HCT116 (cell line): ENCODE measurements around the gene XPC.

Source experiments
- EZH2 ChIP-seq: fragments of 200-600 bp; sonication (generic); IDR thresholded peaks from 2 replicates; pipeline ENCODE4 v1.6.1; 2017; ENCODE audit warnings: antibody characterized with exemption, mixed run types
- EZH2phosphoT487 ChIP-seq: fragments of 200-600 bp; IDR thresholded peaks from 2 replicates; pipeline ENCODE4 v1.6.1; 2018; ENCODE audit warnings: antibody characterized with exemption, borderline replicate concordance
- FOSL1 ChIP-seq: IDR thresholded peaks from 2 replicates; pipeline ENCODE4 v1.6.1; 2012; ENCODE audit warnings: low read depth
- JUND ChIP-seq: IDR thresholded peaks from 2 replicates; pipeline ENCODE4 v1.6.1; 2012
- POLR2A ChIP-seq: IDR thresholded peaks from 2 replicates; pipeline ENCODE4 v1.7.0; 2011; ENCODE audit warnings: borderline replicate concordance; ENCODE audit not compliant: insufficient read depth, insufficient read length; ENCODE audit errors: extremely low read depth
- RAD21 ChIP-seq: IDR thresholded peaks from 2 replicates; pipeline ENCODE4 v1.6.1; 2012; ENCODE audit warnings: low read depth, mild to moderate bottlenecking
- YY1 ChIP-seq: IDR thresholded peaks from 2 replicates; pipeline ENCODE4 v1.6.1; 2011; ENCODE audit warnings: low read length, low read depth, moderate library complexity, mild to moderate bottlenecking; ENCODE audit not compliant: insufficient replicate concordance; ENCODE audit errors: extremely low read depth
- ZNF274 ChIP-seq: fragments of 200-500 bp; sonication (Bioruptor generic); IDR thresholded peaks from 2 replicates; pipeline ENCODE4 v1.6.1; 2014; ENCODE audit warnings: mild to moderate bottlenecking, low read depth, low read length, inconsistent platforms
- TF ChIP-seq, protein P1 (sequence below), 3 experiments: fragments of 200-600 bp in 1 of 3; sonication (generic) in 1 of 3; IDR thresholded peaks in 2 of 3; conservative IDR thresholded peaks in 1 of 3; 2 replicates each; pipeline ENCODE4 v1.5.1; 2012 to 2017; ENCODE audit warnings: low read depth in 2 of 3, low read length in 2 of 3, antibody characterized with exemption in 1 of 3, borderline replicate concordance in 1 of 3, control low read depth in 1 of 3, mild to moderate bottlenecking in 1 of 3, mixed read lengths in 1 of 3, mixed run types in 1 of 3, moderate library complexity in 1 of 3; ENCODE audit not compliant: insufficient read depth in 1 of 3
- TF ChIP-seq, protein P2 (sequence below): IDR thresholded peaks from 2 replicates; pipeline ENCODE4 v1.6.1; 2012
- TF ChIP-seq, protein P3 (sequence below): IDR thresholded peaks from 2 replicates; pipeline ENCODE4 v1.6.1; 2012
- TF ChIP-seq, protein P4 (sequence below): IDR thresholded peaks from 2 replicates; pipeline ENCODE4 v1.6.1; 2011; ENCODE audit warnings: mild to moderate bottlenecking, low read length, moderate library complexity; ENCODE audit not compliant: insufficient replicate concordance; ENCODE audit errors: extremely low read depth

DNA sequence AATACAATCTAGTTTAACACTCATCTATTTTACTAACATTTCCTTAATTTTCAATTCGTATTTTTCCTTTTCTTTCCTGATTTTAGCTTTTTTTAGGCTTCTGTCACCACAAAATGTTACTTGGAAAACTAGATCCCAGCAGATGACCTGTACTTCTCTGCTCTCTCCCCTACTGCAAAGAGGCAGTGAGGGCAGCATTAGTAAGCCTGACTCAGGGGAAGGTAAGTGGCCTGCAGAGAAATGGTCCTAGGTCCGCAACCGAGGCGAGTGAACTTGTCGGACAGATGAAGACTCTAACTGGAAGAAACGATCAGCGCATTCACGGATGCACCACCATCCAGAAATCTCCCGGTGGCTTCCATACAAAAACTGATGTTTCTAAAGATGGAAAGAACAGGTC lies 33.2 kb downstream of the XPC start:
- TF ChIP-seq RAD21 (no peak), YY1 (no peak), EZH2 (no peak), JUND (no peak), POLR2A (no peak), EZH2phosphoT487 (no peak), FOSL1 (no peak), ZNF274 (no peak)
- TF ChIP-seq, protein P1, sequence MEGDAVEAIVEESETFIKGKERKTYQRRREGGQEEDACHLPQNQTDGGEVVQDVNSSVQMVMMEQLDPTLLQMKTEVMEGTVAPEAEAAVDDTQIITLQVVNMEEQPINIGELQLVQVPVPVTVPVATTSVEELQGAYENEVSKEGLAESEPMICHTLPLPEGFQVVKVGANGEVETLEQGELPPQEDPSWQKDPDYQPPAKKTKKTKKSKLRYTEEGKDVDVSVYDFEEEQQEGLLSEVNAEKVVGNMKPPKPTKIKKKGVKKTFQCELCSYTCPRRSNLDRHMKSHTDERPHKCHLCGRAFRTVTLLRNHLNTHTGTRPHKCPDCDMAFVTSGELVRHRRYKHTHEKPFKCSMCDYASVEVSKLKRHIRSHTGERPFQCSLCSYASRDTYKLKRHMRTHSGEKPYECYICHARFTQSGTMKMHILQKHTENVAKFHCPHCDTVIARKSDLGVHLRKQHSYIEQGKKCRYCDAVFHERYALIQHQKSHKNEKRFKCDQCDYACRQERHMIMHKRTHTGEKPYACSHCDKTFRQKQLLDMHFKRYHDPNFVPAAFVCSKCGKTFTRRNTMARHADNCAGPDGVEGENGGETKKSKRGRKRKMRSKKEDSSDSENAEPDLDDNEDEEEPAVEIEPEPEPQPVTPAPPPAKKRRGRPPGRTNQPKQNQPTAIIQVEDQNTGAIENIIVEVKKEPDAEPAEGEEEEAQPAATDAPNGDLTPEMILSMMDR (IDR thresholded peaks at IDR 0.05 in 2 of 3, conservative IDR thresholded peaks at IDR 0.05 in 1 of 3; ENCODE audit: borderline replicate concordance in 1 of 3, insufficient read depth in 1 of 3, low read depth in 2 of 3, low read length in 2 of 3): no peak
- TF ChIP-seq, protein P2, sequence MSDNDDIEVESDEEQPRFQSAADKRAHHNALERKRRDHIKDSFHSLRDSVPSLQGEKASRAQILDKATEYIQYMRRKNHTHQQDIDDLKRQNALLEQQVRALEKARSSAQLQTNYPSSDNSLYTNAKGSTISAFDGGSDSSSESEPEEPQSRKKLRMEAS: no peak
- TF ChIP-seq, protein P3, sequence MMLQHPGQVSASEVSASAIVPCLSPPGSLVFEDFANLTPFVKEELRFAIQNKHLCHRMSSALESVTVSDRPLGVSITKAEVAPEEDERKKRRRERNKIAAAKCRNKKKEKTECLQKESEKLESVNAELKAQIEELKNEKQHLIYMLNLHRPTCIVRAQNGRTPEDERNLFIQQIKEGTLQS: no peak
- TF ChIP-seq, protein P4, sequence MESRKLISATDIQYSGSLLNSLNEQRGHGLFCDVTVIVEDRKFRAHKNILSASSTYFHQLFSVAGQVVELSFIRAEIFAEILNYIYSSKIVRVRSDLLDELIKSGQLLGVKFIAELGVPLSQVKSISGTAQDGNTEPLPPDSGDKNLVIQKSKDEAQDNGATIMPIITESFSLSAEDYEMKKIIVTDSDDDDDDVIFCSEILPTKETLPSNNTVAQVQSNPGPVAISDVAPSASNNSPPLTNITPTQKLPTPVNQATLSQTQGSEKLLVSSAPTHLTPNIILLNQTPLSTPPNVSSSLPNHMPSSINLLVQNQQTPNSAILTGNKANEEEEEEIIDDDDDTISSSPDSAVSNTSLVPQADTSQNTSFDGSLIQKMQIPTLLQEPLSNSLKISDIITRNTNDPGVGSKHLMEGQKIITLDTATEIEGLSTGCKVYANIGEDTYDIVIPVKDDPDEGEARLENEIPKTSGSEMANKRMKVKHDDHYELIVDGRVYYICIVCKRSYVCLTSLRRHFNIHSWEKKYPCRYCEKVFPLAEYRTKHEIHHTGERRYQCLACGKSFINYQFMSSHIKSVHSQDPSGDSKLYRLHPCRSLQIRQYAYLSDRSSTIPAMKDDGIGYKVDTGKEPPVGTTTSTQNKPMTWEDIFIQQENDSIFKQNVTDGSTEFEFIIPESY: no peak
